GM19452 (cell line): ENCODE results near the gene TSBP1.
"Not testable (repeated sequence)": the region's sequence is repeated elsewhere in the genome, so short reads cannot be mapped to it uniquely, and the experiment has no call there.

Source experiments
- ATAC-seq: cut with Tn5 transposase; IDR thresholded peaks from one replicate; pipeline ENCODE4 v1.9.1; 2021; ENCODE audit not compliant: unreplicated experiment

TSBP1 gene

DNA sequence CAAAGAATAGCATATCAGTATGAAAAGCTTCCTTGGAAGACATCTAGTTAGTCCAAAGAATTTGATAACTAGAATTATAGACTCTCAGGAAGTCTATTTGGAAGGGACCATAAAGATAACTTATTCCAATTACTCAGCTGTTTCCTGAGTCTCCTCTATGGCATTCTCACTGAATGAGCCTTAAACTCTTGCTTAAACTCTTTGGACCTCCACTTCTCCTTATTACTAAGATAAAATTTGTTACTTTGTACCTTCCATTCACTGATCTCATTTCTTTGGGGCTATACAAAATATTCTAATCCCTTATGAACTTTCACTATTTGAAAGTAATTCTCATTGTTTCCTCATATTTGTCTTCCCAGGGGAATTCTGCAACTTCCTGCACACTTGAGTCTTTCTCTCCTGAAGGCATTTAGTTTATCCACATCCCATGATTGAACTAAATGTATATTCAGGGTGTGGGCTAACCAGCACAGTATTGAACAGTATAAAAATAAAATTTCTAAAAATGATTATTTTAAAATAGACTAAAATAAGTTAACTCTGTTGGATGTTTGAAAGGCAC is 80.7 kb downstream of the TSBP1 start:
- no peak for ATAC-seq

DNA sequence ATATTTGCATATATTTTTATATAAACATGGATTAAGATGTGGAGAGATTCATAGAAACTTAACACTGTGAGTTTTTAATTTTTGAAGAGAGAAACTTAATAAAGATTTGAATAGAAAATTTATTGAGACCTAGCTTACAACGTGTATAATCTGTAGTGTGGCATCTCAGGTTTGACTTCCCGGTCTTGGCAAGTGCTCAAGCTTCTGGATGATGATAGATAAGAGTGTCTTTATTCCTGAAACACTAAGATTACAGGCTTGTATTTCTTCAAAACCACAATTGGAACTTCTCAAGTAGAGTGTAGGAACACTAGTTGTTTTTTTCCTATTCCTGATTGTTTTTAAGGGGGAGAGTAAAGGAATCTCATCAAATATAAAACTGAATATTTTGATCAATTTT is 83.3 kb downstream of the TSBP1 start:
- no peak for ATAC-seq

DNA sequence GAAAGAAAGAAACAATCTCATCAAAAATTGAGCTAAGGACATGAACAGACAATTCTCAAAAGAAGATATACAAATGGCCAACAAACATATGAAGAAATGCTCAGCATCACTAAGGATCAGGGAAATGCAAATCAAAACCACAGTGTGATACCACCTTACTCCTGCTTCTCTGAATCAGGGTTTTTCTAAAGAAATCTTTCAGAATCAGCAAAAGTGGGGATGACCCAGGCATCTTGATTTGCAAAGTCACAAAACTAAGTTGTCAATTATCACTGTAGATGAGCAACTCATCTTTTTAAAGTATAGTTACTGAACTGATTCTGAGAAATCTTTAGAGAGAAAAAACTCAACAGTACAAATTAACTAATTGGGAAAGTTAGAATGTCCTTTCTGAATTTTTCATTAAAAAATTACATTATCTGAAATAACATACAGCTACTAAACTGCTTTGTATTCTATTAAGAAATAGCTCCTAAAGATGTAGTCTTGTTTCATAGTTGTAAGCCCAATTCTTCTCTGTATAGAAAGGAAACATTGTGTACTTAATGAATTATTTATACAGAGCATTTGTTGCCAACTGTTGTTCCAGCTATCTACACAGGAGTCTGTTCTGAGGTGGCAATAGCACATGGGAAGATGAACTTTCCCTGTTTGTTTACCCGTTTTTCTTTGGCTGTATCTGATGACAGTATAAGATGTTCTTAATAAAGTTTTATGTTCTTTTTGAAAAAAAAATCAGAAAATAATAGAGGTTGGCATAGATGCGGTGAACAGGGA is 97.7 kb downstream of the TSBP1 start:
- ATAC-seq: not testable (repeated sequence)

DNA sequence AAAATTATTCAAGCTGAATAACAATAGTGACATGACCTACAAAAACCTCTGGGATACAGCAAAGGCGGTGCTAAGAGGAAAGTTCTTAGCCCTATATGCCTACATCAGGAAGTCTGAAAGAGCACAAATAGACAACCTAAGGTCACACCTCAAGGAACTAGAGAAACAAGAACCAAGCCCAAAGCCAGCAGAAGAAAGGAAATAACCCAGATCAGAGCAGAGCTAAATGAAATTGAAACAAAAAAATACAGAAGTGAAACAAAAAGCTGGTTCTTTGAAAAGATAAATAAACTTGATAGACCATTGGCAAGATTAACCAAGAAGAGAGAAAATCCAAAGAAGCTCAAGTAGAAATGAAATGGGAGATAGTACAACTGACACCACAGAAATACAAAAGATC is 100.3 kb downstream of the TSBP1 start:
- ATAC-seq: no peak

DNA sequence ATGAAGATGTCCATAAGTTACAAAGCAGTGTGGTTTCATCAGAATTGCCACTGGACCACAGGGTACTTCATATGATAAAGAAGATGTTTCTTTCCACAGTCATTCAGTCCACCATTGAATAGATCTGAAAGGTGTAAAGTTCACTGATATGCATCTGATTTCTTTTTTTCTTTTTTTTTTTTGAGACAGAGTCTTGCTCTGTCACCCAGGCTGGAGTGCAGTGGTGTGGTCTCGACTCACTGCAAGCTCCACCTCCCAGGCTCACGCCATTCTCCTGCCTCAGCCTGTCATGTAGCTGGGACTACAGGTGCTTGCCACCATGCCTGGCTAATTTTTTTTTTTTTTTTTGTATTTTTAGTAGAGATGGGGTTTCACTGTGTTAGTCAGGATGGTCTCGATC is 103.2 kb downstream of the TSBP1 start:
- ATAC-seq: not testable (repeated sequence)

DNA sequence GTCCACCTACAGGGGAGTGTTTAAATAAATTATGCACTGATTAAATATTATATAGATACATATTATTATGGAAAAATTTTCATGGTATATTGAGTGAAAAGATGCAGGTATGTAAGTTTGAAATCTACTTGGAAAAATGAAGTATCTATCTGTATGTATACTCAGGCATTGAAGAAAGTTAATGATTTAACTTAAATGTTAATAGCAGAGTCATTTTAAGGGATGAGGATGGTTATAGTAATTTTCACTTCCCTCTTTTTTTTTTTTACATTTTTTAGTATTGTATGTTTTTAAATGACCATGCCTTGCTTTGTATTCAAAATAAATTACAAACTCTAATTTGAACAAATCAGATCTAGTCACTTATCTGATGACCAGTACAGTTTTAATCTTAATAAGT is 104.7 kb downstream of the TSBP1 start:
- no peak for ATAC-seq

DNA sequence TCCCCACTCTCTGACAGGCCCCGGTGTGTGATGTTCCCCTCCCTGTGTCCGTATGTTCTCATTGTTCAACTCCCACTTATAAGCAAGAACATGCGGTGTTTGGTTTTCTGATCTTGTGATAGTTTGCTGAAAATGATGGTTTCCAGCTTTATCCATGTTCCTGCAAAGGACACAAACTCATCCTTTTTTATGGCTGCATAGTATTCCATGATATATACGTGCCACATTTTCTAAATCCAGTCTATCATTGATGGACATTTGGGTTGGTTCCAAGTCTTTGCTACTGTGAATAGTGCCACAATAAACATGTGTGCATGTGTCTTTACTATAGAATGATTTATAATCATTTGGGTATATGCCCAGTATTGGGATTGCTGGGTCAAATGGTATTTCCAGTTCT is 114.4 kb downstream of the TSBP1 start:
- not testable (repeated sequence) for ATAC-seq

DNA sequence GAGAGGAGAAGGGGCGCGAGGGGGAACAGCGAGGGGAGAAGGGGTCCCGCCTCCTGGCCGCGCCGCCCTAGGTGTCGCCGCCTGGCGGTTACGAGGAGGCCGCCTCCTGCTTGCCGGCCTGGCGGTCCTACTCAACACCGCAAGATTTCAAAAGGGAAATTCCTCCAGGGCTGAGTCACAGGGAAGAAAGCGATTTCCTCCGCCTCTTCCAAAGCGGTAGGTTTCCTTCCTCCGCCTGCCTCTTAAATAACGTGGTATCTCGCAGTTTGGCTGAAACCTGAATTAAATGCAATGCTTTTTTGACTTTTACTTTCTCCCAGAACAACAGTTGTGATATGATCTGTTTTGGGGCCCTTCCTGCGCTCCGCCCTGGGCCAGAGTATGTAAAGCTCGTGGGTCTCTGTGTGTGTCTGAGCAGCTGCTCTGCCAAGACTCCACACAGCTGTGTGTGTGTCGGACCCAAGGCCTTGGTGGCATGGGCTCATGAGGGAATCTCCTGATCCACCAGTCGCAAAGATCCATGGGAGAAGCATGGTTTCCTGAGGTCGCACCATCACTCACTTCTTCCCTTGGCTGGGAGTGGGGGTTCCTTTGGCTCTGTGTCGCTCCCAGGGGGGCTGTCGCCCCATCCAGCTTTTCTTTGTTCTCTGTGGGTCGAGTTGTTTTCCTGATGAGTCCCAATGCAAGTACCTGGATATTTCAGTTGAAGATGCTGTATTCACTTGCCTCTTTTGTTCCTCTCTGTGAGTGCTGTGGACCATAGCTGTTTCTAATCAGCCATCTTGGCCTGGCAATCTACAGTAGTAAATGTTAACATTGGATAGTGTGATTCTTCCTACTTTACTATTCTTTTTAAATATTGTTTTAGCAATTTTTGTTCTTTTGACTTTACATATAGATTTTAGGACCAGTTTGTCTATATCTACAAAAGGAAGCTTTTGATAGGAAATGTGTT is 116.2 kb downstream of the TSBP1 start:
- no peak for ATAC-seq

DNA sequence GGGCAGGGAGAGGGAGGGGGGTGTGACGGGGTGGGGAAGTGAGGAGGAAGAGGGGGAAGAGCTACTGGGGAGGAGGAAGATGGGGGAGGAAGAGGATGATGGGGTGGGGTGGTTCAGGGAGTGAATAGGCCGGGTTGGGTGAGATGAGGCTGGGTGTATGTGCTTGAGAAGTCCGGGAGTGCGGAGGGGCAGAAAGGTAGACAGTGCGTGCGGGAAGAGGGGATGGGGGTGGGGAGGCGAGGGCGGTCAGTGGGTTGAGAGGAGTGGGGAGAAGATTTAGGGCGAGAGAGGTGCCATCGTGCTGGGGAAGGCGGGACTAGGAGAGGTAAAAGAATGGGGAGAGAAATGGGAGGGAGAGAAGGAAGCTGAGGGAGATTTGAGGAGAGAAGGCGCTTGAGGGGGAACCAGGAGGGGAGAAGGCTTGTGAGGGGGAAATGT is 116.9 kb downstream of the TSBP1 start:
- ATAC-seq: no peak

DNA sequence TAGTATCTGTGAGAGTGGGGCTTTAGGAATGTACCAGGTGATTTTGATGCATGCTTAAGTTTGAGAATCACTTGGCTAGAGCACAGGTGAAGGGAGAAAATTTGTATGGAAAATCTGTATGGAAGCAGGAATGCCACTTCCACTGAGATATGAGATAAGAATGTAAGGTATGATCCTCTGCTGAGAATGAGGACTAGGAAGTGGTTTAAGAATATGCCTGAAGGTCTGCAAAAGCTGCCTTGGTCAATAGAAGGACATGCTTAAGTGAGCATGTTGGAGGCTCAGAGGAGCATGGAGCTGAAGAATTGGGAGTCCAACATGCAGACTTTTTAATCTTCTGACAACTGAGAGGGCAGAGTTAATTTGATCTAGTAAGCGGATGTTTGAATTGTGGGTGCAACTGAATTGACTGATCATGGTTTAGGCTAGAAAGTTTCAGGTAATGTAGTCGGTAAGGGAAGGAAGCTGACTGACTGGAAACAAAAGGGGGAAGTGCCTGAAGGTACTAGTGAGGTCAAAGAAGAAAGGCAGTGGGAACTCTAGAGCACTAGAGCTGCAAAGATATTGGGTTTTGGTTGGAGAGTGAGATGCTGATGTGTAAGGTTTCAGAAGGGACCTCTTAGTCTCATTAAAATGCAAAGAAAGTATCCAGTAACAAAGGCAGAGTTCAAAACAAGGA is 119.2 kb downstream of the TSBP1 start:
- ATAC-seq: no peak

DNA sequence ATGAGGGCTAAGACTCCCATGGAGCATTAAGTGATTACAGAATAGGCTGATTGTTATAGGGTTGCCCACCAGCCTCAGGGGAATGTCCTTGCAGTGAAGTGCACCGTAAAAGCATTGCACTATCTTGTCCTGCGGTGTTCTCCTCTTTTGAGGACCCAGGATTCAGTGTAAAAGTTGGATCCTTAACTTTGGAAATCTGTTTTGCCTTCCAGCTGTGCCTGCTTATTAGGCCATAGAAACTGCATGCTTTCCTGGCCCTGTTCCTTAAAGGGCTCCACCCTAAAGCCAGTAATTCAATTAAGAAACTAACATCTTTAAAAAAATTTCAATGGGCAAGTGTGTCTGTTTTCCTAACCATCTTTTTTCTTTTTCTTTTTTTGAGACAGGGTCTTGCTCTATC is 122.4 kb downstream of the TSBP1 start:
- no peak for ATAC-seq

DNA sequence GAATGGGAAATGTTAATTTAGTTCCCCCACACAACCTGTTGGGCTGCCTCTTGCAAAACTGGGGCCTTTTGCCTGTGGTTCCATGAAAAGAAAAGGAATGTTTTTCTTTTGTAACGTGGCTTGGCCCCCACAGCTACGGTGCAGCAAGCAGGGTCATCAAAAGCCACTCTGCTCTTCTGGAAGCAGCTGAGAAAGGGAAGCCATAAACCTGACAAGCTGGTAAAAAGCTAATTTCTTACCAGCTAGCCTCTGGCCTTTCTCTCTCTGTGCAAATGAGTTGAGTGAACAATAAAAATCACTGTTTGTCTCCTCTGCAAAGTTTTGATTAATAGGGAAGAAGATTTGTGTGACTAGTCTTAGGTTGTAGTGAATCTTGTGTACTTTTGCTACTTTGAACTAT is 124.3 kb downstream of the TSBP1 start:
- ATAC-seq: no peak

DNA sequence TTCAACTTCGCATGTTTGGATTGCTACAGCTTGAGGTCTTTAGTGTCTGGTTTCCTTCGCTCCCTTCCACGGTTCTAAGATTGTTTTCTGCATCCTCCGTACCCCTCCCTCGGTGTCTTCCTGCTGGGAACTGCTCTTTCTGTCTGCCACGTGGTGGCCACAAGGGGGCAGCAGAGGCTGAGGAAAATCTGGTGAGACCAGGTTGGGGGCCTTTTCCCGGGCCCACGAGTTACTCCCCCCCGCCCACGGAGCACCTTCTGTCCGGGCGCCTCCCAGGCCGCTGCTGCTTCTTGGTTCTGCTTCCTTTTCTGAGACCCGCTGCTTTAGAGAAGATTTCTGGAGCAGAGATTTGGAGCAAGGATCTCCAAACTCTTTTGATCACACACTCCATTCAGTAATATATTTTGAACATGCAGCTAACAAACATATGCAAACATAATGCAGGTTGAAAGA is 126.7 kb downstream of the TSBP1 start:
- ATAC-seq: no peak

DNA sequence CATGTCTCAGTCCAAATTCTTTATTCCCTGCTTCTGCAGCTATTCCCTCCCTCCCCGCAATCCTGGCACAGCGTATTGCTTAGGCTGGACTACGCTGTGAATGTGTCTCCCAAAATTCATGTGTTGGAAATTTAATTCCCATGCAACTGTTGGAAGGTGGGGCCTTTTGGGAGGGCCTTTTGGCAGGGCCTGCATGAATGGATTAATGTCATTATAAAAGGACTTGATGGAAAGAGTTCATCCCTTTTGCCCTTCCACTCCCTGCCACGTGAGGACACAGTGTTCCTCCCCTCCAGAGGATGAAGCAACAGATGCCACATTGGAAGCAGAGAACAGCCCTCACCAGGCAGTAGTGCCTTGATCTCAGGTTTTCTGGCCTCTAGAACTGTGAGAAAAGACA is 127.4 kb downstream of the TSBP1 start:
- ATAC-seq: no peak
